Neural cell (in vitro differentiated cells): ENCODE data around the gene HNRNPLL. TPM values are rescaled to one million over a fixed set of nuclear protein-coding genes. Genes with fewer than 3 reads are reported as not detected.
"Not testable (repeated sequence)": the region's sequence is repeated elsewhere in the genome, so short reads cannot be mapped to it uniquely, and the experiment has no call there.

Source experiments
- H2AFZ ChIP-seq: fragments of 200-600, 300-800 bp; sonication (generic), shearing (Covaris generic); 2 replicates; pipeline ENCODE4 v1.6.0; 2014; ENCODE audit warnings: low read depth, mild to moderate bottlenecking, antibody characterized with exemption, low read length, moderate library complexity
- H3F3A ChIP-seq: fragments of 200-600 bp; shearing (Covaris generic); 2 replicates; pipeline ENCODE4 v1.6.1; 2016; ENCODE audit warnings: mild to moderate bottlenecking, moderate library complexity, mixed read lengths, antibody characterized with exemption, low read length; ENCODE audit not compliant: insufficient read depth, poor library complexity, severe bottlenecking
- H3K27ac ChIP-seq: fragments of 200-600, 300-800 bp; sonication (generic), shearing (Covaris generic); 2 replicates; pipeline ENCODE4 v1.5.1; 2014; ENCODE audit warnings: mild to moderate bottlenecking, low read length, moderate library complexity
- H3K27me3 ChIP-seq: fragments of 300-800, 200-600 bp; sonication (generic), shearing (Covaris generic); 2 replicates; pipeline ENCODE4 v1.6.0; 2014; ENCODE audit warnings: mild to moderate bottlenecking, low read depth, low read length, moderate library complexity; ENCODE audit not compliant: insufficient read depth
- H3K36me3 ChIP-seq: fragments of 300-800, 200-600 bp; sonication (generic), shearing (Covaris generic); 2 replicates; pipeline ENCODE4 v1.5.1; 2014; ENCODE audit warnings: mild to moderate bottlenecking, antibody characterized with exemption, low read length, moderate library complexity; ENCODE audit not compliant: insufficient read depth
- H3K4me2 ChIP-seq: fragments of 300-800, 200-600 bp; sonication (generic), shearing (Covaris generic); 2 replicates; pipeline ENCODE4 v1.6.0; 2014; ENCODE audit warnings: mild to moderate bottlenecking, low read length
- H3K4me3 ChIP-seq: fragments of 300-800, 200-600 bp; sonication (generic), shearing (Covaris generic); 2 replicates; pipeline ENCODE4 v1.5.1; 2014; ENCODE audit warnings: mild to moderate bottlenecking, low read length, moderate library complexity
- H3K79me2 ChIP-seq: fragments of 200-600 bp; shearing (Covaris generic); replicated peaks from 2 replicates; pipeline ENCODE4 v1.6.0; 2014; ENCODE audit warnings: mild to moderate bottlenecking, low read length, moderate library complexity; ENCODE audit not compliant: insufficient read depth
- H3K9ac ChIP-seq: fragments of 300-800, 200-600 bp; sonication (generic), shearing (Covaris generic); 2 replicates; pipeline ENCODE4 v1.6.1; 2016; ENCODE audit warnings: mild to moderate bottlenecking, low read length, mixed read lengths
- H3K9me2 ChIP-seq: fragments of 200-600 bp; shearing (Covaris generic); 2 replicates; pipeline ENCODE4 v1.6.1; 2016; ENCODE audit warnings: mild to moderate bottlenecking, low read length, mixed read lengths; ENCODE audit not compliant: insufficient read depth
- H3K9me3 ChIP-seq: fragments of 200-600, 300-800 bp; sonication (generic), shearing (Covaris generic); 2 replicates; pipeline ENCODE4 v1.6.1; 2016; ENCODE audit warnings: mild to moderate bottlenecking, mixed run types, low read length, moderate library complexity, mixed read lengths
- H4K20me1 ChIP-seq: fragments of 200-600 bp; shearing (Covaris generic); 2 replicates; pipeline ENCODE4 v1.6.1; 2016; ENCODE audit warnings: mild to moderate bottlenecking, mixed run types; ENCODE audit not compliant: insufficient read depth
- CTCF ChIP-seq: fragments of 450-650 bp; IDR thresholded peaks from 2 replicates; pipeline ENCODE4 v1.5.1; 2014; ENCODE audit warnings: antibody characterized with exemption, mild to moderate bottlenecking, moderate library complexity; ENCODE audit not compliant: poor library complexity, severe bottlenecking
- EP300 ChIP-seq: fragments of 450-650 bp; conservative IDR thresholded peaks from 2 replicates; pipeline ENCODE4 v1.6.1; 2014; ENCODE audit warnings: antibody characterized with exemption, mild to moderate bottlenecking, moderate library complexity; ENCODE audit not compliant: poor library complexity, severe bottlenecking
- EZH2 ChIP-seq: fragments of 200-600, 300-800 bp; shearing (Covaris generic), sonication (generic); IDR thresholded peaks from 2 replicates; pipeline ENCODE4 v1.6.1; 2014; ENCODE audit warnings: antibody characterized with exemption, low read length, borderline replicate concordance, mild to moderate bottlenecking; ENCODE audit not compliant: insufficient read depth, poor library complexity, severe bottlenecking
- MXI1 ChIP-seq: fragments of 450-650 bp; conservative IDR thresholded peaks from 2 replicates; pipeline ENCODE4 v1.6.1; 2014; ENCODE audit warnings: antibody characterized with exemption, mild to moderate bottlenecking; ENCODE audit not compliant: poor library complexity, severe bottlenecking
- POLR2AphosphoS5 ChIP-seq: IDR thresholded peaks from 2 replicates; pipeline ENCODE4 v1.6.1; 2012
- RAD21 ChIP-seq: fragments of 450-650 bp; conservative IDR thresholded peaks from 2 replicates; pipeline ENCODE4 v1.6.1; 2014; ENCODE audit warnings: antibody characterized with exemption, mild to moderate bottlenecking, moderate library complexity
- SMC3 ChIP-seq: fragments of 450-650 bp; conservative IDR thresholded peaks from 2 replicates; pipeline ENCODE4 v1.6.1; 2014; ENCODE audit warnings: antibody characterized with exemption, mild to moderate bottlenecking, moderate library complexity; ENCODE audit not compliant: poor library complexity
- polyA plus RNA-seq: library from polyadenylated mRNA; depleted of rRNA; stranded (reverse); fragments of >200 nt; gene quantifications from 2 replicates; pipeline ENCODE4 v1.2.3, GENCODE V29; 2014

The HNRNPLL gene
- polyA plus RNA-seq, 1 donor from 2014 or later = 63.5 TPM

- Histone ChIP-seq H3K4me2 (no peak overlapping the region), H3K36me3 (no peaks in the 10 kb centered on the region), H3K27ac (no peak overlapping the region), H3K79me2 (no peaks in the 10 kb centered on the region), H3K27me3 (peaks cover 6% of the 10 kb centered on the region), H3F3A (no peaks in the 10 kb centered on the region), H2AFZ (no peak overlapping the region), H3K9me2 (no peaks in the 10 kb centered on the region), H3K9me3 (no peaks in the 10 kb centered on the region), H3K9ac (no peak overlapping the region), H4K20me1 (no peaks in the 10 kb centered on the region), H3K4me3 (no peak overlapping the region)
- TF ChIP-seq MXI1 = no peak
- no peak for TF ChIP-seq EP300
These were observed 64.7 kb downstream of the HNRNPLL start for GRCh38 chr2:38537937-38538525.

- H3K27ac ChIP-seq, H3F3A ChIP-seq, H3K9me2 ChIP-seq, H4K20me1 ChIP-seq, H3K4me3 ChIP-seq, H3K79me2 ChIP-seq, H3K27me3 ChIP-seq, H3K9me3 ChIP-seq, H2AFZ ChIP-seq, H3K9ac ChIP-seq, H3K4me2 ChIP-seq, H3K36me3 ChIP-seq: not testable (repeated sequence)
These were observed 65.4 kb downstream of the HNRNPLL start for GRCh38 chr2:38537296-38537695.

GRCh38 chr2:38535744-38536506 lies 66.8 kb downstream of the HNRNPLL start:
- Histone ChIP-seq H3K9me2 (no peaks in the 10 kb centered on the region), H2AFZ (no peak overlapping the region), H3K79me2 (no peaks in the 10 kb centered on the region), H3K4me3 (peak overlapping the region; percentile 58), H3K36me3 (no peaks in the 10 kb centered on the region), H3K4me2 (no peak overlapping the region), H3K27me3 (peaks cover 6% of the 10 kb centered on the region), H3F3A (no peaks in the 10 kb centered on the region), H3K9me3 (no peaks in the 10 kb centered on the region), H4K20me1 (no peaks in the 10 kb centered on the region), H3K27ac (no peak overlapping the region), H3K9ac (no peak overlapping the region)
- no peak for TF ChIP-seq POLR2AphosphoS5
- TF ChIP-seq SMC3 = peak; percentile 74
- peak; percentile 80 for TF ChIP-seq CTCF
- no peak for TF ChIP-seq MXI1
- TF ChIP-seq RAD21 = peak; percentile 66
- TF ChIP-seq EP300 = no peak
- no peak for TF ChIP-seq EZH2
